ENCODE measurements around the gene CADM1. TPM values are rescaled to one million over a fixed set of nuclear protein-coding genes. Genes with fewer than 3 reads are reported as not detected.

Gene CADM1
- total RNA-seq, 2 experiments from 2014 or later, result 59.7 to 89.7 TPM

DNA sequence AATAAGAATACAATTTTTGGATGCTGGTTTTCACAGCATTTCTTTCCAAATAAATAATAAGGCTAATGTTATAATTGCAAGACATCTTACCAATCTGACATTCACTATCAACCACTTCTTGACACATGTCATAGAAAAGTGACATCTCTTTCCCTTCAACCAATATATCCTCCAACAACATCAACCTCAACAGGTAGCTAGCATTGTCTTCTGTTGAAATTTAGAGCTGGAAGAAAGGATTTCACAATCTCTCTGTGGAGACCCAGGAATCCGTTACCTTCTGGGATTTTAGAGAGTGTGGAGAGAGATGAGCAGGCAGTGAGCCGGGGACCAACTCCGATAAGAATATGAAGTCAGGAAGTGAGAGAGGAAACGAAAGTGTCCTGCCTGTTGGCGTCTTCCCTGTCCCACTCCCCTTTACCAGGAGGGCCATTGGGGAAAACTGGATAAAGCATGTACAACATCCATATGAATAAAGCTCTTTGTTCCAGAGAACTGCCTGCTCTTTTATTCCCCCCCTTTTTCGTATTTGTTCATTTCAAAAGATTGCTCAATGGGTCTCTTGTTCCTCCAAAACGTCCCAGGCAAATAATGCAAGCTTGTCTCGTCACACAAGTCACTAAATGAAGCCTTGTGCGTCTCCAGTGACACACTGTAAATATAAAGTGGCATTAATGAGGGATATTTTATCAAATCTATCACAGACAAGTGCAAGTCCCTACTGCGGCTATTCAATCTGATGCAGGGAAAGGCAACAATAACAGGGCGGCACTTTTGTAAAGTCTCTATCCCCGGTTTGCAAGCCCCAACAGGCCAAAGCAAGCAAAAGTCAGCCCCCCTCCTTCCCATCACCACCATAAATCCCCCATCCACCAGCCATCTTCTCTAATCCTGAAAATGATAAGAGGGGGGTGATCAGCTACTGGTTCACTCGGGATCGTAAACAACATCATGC, 3.4 kb downstream of the CADM1 start:
- Histone ChIP-seq H4K20me1 (ENCODE audit: insufficient read depth, low read length) (peaks cover 25% of the 10 kb centered on the region; the same call in 1 of the 2 replicates), H3K36me3 (ENCODE audit: insufficient read depth, low read length) (no peaks in the 10 kb centered on the region; the same call in 1 of the 2 replicates), H3K79me2 (ENCODE audit: insufficient read depth, low read depth, low read length) (peaks cover 60% of the 10 kb centered on the region), H2AFZ (ENCODE audit: low read length) (no peak overlapping the region), H3K27ac (ENCODE audit: low read depth, low read length, poor library complexity, severe bottlenecking) (peak overlapping the region; percentile 58), H3K9me2 (ENCODE audit: insufficient read depth, low read length) (no peaks in the 10 kb centered on the region), H3K4me3 (ENCODE audit: low read depth, low read length, poor library complexity, severe bottlenecking) (peak overlapping the region; percentile 77), H3K4me2 (ENCODE audit: low read length) (peak overlapping the region; percentile 91), H3K4me1 (ENCODE audit: insufficient read depth, low read length, poor library complexity, severe bottlenecking) (peaks cover 65% of the 10 kb centered on the region), H3K9me3 (ENCODE audit: low read length) (no peaks in the 10 kb centered on the region)
- intact Hi-C loops (cut with micrococcal nuclease; ENCODE audit: unreplicated experiment), result loop anchor here (5.0 to 10.0 kb wide), 4 partner anchors 109 to 434 kb away; no protein-coding TSS in a partner anchor
- peak; percentile 18 for DNase-seq (ENCODE audit: low spot score)
- ChIA-PET POLR2A (interaction anchor here (0.6 to 3.0 kb wide), 15 partner anchors 9 to 277 kb away, joined by 3 to 12 read pairs (median 5); no protein-coding TSS in a partner anchor), CTCF (ENCODE audit: unreplicated experiment) (interaction anchor here (1.3 kb wide), 2 partner anchors 167 to 176 kb away, joined by 3 read pairs; no protein-coding TSS in a partner anchor)
- TSS peak; percentile 27 for BruUV-seq (replicated peaks)
- TF ChIP-seq, protein P1, sequence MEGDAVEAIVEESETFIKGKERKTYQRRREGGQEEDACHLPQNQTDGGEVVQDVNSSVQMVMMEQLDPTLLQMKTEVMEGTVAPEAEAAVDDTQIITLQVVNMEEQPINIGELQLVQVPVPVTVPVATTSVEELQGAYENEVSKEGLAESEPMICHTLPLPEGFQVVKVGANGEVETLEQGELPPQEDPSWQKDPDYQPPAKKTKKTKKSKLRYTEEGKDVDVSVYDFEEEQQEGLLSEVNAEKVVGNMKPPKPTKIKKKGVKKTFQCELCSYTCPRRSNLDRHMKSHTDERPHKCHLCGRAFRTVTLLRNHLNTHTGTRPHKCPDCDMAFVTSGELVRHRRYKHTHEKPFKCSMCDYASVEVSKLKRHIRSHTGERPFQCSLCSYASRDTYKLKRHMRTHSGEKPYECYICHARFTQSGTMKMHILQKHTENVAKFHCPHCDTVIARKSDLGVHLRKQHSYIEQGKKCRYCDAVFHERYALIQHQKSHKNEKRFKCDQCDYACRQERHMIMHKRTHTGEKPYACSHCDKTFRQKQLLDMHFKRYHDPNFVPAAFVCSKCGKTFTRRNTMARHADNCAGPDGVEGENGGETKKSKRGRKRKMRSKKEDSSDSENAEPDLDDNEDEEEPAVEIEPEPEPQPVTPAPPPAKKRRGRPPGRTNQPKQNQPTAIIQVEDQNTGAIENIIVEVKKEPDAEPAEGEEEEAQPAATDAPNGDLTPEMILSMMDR (conservative IDR thresholded peaks at IDR 0.05; ENCODE audit: low read length), result no peak
- TF ChIP-seq EZH2phosphoT487 (IDR thresholded peaks at IDR 0.05; ENCODE audit: borderline replicate concordance, low read depth, low read length), result no peak

DNA sequence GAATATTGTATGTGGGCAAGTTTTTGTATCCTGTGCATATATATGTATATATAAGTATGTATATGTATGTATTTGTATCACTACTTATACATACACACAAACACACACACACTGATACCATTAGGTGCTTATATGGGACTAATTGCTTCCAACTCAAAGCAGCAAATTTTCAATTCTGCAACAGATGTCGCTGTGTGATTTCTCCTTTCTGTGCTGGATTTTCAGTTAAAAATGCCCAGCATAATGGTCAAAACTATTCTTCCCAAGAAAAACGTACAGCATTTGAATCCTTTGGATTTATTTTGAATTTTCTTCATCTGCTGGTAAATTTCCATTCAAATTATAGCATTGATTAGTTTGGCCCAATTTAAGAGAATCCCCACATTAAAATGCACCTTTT, 4.3 kb downstream of the CADM1 start:
- intact Hi-C loops (cut with micrococcal nuclease; ENCODE audit: unreplicated experiment), result loop anchor here (5.0 to 10.0 kb wide), 4 partner anchors 108 to 435 kb away; no protein-coding TSS in a partner anchor
- Histone ChIP-seq H3K79me2 (ENCODE audit: insufficient read depth, low read depth, low read length) (peaks cover 60% of the 10 kb centered on the region), H3K36me3 (ENCODE audit: insufficient read depth, low read length) (no peaks in the 10 kb centered on the region; the same call in 1 of the 2 replicates), H2AFZ (ENCODE audit: low read length) (no peak overlapping the region), H4K20me1 (ENCODE audit: insufficient read depth, low read length) (peaks cover 25% of the 10 kb centered on the region; the same call in 1 of the 2 replicates), H3K9me2 (ENCODE audit: insufficient read depth, low read length) (no peaks in the 10 kb centered on the region), H3K27ac (ENCODE audit: low read depth, low read length, poor library complexity, severe bottlenecking) (no peak overlapping the region), H3K4me1 (ENCODE audit: insufficient read depth, low read length, poor library complexity, severe bottlenecking) (peaks cover 65% of the 10 kb centered on the region), H3K4me3 (ENCODE audit: low read depth, low read length, poor library complexity, severe bottlenecking) (no peak overlapping the region), H3K9me3 (ENCODE audit: low read length) (no peaks in the 10 kb centered on the region), H3K4me2 (ENCODE audit: low read length) (peak overlapping the region; percentile 91; the same call in 1 of the 2 replicates)
- TF ChIP-seq EZH2phosphoT487 (IDR thresholded peaks at IDR 0.05; ENCODE audit: borderline replicate concordance, low read depth, low read length), result no peak
- TF ChIP-seq, protein P1 (conservative IDR thresholded peaks at IDR 0.05; ENCODE audit: low read length), result peak; percentile 64
- no peak for DNase-seq (ENCODE audit: low spot score)
- BruUV-seq (replicated peaks), result no TSS peak
- POLR2A ChIA-PET, result interaction anchor here (1.0 kb wide), 1 partner anchor 10 kb away, joined by 3 read pairs; no protein-coding TSS in a partner anchor
- CTCF ChIA-PET (ENCODE audit: unreplicated experiment), result no interaction called here
